NCI-H2227 (cell line): ENCODE measurements around the gene APPL1.
"Not testable (repeated sequence)": the region's sequence is repeated elsewhere in the genome, so short reads cannot be mapped to it uniquely, and the experiment has no call there.

ENCODE experiments used
- DNase-seq: peaks from one replicate; lab custom pipeline; 2025; ENCODE audit not compliant: unreplicated experiment; lab: John Stamatoyannopoulos, UW

APPL1 gene

DNA sequence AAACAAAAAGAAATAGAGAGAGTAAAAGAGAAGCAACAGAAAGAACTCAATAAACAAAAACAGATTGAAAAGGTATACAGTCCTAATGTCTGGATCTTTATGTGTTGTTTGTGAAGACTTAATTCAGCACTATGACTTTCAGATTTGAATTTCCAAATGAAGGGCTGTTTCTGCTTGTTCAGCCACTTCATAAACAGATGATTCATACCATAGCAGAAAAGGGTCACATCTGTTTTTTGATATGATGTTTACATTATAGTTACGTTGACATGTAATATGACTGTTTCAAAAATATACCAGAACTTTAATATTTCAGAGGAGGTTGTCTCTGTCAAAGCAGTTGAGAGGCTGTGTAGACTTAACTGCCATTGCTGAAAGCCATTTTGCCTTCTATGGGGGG is 40.9 kb downstream of the APPL1 start:
- DNase-seq = no peak

DNA sequence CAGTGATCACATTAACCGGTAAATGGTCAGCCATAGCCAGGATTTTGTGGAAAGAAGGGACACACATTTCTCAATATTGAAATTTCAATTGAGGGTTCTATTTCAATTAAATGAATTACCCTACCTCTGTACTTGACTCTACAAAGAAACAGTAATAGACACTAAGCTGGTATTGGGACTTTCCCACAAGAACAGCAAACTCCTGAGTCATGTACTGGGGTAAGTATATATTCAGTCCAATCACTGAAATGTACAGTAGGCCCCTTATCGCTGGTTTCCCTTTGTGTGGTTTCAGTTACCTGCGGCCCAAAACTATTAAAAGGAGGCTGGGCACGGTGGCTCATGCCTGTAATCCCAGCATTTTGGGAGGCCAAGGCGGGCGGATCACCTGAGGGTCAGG is 47.3 kb downstream of the APPL1 start:
- DNase-seq = no peak

DNA sequence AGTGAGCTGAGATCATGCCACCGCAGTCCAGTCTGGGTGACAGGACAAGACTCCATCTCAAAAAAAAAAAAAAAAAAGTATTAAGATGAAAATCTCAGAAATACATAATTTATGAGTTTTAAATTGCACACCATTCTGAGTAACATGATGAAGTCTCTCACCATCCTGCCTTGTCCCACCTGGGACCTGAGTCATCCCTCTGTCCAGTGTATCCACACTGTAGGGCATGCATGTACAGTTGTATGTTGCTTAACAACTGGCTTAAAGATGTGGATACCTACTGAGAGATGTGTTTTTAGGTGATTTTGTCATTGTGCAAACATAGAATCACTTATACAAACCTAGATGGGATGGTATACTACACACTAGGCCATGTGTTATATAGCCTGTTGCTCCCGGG is 47.9 kb downstream of the APPL1 start:
- no peak for DNase-seq

DNA sequence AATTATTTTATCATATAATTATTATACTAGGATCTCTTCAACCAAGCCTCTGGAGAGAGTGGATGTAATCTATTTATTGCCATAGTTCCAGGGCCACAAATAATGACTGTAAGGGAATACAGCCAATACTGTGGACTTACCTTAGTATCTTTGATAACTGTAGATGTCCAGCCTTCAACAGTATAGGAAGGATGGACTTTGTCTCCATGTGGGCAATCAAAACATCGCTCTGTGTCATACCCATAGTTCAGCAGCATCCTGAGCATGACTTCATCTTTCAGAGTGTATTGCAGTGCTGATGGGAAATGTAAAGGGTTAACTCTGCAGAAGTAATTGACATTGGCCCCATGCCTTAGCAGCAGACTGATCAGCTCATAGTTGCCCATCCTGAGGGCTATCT is 50.7 kb downstream of the APPL1 start:
- DNase-seq = no peak

DNA sequence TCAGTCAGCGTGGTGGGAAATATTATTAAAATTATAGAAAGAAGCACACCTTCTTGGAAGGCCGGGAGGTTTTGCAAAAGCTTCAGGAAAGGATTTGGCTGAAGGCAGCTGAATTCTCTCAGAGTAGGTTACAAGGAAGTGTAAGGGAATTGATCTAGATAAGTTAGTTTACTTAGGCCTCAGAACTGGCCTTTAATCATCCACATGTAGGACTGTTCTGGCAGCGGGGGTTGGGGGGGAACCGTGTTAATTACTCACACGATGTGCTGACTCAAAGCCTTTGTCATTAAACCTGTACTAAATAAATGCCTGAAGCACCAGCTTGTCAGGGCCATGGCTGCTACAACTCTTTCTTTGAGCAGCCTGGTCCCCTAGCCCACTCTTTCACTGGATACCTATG is 52.2 kb downstream of the APPL1 start:
- no peak for DNase-seq

DNA sequence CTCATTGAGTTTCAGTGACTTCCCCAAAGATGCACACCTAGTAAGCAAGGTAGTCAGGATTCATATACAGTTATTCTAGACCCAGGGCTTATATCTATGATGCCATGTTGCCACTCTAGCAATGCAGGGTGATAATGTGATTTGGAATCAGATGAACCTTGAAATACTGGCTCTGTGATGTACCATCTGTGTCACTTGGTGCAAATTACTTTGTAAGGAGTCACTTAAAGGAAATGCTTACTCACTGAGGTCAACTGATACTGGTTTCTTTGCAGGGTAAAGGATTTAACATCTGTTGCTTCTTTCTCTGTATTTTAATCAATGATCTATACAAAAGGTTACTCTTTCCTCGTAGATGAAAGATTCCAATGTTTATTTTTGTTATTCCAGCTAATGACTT is 54.2 kb downstream of the APPL1 start:
- no peak for DNase-seq

DNA sequence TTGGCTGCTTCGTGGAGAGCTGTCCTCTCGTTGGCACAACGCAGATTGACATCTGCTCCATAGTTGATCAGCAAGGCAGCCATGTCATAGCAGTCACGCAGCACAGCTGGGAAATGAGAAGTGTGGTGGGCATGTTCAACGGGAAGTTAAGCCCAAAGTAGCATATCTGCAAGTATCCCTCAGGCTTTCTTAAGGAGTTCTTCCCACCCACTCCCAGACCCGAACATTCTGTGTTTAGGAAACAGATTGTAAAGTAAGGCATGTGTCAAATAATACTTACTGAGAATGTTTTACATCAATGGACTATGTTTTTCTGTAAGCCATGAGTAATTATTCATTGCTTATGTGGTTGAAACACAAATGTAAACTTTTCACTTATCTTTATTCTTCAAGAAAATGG is 55.8 kb downstream of the APPL1 start:
- no peak for DNase-seq

DNA sequence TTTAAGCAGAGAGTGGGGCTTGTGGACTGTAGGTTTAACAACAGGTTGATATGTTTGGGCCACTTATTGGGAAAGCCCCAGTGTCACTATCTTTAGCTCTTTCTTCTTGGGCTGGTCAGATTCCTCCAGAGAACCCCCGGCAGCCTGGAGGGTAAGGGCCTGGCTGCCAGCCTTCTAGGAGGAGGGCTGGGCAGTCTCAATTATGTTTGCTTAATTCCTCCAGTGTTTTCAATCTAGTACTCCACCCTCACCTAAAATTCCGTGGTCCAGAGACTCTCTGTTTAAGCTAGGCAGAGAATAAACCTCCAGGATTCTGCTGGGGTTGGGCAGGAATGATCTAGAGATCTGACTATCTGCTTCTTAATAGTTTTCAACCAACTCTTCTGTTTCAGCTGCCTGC is 59.7 kb downstream of the APPL1 start:
- DNase-seq = no peak

DNA sequence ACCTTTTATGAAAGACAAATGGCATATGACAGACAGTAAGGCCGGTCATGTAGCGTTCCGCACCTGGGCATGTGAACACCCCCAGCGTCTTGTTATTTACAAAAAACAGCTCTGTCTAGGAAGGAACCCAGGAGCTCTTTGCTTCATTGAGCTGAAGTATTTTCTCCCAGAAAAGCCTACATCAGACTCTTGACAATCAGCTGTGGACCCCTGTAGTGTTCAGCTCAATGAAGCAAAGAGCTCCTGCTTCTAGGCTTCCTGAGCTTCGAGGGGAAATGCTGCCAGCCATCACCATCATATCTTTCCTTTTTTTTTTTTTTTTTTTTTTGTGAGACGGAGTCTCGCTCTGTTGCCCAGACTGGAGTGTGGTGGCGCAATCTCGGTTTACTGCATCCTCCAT is 60.9 kb downstream of the APPL1 start:
- DNase-seq = no peak

DNA sequence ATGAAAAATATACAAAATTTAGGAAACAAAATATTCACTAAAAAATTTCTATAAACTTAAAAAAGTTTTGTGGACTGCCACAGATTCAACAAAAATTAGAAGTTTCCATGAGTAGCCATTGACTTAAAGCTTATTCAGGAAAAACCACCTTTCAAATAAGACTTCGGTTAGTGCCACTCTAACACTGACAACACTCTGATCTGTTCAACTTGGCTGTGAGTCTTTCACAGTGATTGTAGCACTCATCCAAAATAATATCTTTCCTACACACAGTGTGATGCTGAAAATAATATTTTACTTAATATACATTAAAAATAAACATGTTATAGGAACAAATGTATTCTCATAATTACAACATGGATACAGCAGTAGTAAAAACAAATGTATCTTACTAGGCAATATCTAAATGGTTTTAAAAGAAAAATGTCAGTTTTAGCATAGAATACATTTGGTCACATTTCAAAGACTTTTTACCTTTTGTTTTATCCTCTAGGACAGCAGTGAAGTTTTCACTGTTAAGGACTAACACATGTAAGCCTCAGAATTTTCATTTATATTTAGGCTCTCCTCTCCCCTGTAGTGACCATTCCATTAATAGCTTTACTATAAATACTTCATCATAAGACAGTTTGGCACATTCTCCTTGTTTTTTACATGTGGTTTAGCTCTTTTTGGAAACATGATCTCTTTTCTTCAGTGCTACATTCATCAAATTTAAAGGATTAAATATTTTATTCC is 64.8 kb downstream of the APPL1 start, which contains the start of gene ASB14:
TSS of gene ASB14 (minus strand) at position 527 of the 738 bp plus-strand sequence. CDS start 652 bp downstream, outside the sequence.
- DNase-seq = no peak

DNA sequence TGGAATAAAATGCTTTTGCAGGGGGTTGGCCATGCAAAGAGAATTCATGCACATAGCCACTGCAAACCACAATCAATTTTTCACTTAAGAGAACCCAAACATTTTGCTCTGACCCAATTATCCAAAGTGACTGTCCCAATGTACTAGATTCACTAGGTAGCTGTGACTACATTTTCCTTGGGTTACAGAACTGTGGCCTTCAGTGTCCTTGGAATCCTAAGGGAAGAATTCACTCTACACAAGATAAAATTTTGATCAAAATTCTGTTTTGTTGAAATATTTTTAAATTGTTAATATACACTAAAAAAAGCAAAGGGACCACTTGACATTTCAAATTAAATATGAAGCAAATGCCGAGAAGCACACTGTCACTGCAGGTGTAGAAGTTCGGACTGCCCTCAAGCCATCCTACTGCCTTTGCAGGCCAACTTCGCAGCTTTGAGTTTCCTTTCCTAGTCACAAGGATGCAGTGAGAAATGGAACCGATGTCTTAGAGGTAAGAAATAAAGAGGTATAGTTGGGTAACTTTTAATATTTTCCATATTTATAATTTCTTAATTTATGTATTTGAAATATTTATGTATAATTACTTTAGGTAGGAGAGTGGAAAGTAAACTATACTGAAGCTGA is 65.5 kb downstream of the APPL1 start:
- no peak for DNase-seq

DNA sequence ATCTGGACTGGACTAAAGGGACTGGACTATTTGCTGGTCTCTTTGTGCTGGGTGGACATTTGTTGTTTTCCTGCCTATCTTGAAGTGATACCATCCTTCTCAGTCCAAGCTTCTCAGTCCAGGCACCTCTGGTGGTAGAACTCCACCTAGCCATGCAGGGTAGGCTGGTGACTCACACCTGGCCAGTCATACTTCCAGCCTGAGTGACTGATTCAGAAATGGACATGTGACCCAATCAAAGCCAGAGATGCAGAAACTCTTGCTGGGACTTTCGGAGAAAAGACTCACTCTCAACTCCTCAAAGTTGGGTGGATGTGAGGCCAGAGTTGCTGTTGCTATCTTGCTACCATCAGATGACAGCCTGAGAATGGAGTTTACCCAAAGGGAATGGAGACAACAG is 70.5 kb downstream of the APPL1 start:
- no peak for DNase-seq

DNA sequence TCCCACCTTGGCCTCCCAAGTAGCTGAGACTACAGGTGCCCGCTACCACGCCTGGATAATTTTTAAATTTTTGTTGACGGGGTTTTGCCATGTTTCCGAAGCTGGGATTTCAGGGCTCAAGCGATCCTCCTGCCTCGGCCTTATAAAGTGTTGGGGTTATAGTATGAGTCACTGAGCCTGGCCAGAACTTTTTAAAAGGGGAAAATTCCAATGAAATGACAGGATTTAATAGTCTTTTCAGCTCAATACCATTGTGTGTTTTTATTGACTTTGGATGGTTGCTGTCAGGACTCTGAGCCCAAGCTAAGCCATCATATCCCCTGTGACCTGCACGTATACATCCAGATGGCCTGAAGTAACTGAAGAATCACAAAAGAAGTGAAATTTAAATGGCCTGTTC is 76.0 kb downstream of the APPL1 start:
- DNase-seq = not testable (repeated sequence)

DNA sequence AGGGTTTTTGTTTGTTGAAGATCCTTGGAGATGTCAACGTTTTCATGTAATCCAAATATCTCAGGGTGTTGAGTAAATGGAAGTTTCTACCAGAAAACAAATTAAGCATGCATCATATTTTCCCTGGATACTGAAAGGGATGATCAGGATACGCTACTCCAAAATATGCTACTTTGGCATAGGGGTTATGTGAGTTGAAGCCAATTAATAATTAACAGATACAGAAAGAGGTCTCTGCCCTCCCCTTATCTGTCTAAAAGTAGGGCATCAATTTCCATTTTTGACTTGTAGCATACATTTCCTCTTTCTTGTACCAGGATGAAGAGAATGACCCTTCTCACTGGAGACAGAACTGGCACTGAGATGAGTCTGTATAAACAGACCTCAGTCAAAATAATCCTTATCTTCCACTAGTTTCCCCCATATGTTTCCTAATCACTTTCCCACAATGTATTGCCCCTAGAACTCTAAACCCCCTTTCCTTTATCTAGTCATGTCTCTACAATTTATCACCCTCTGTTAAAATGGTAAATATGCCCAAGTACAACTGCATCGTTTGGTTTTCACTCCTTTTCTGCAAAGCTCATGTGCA is 82.3 kb downstream of the APPL1 start:
- DNase-seq = no peak

DNA sequence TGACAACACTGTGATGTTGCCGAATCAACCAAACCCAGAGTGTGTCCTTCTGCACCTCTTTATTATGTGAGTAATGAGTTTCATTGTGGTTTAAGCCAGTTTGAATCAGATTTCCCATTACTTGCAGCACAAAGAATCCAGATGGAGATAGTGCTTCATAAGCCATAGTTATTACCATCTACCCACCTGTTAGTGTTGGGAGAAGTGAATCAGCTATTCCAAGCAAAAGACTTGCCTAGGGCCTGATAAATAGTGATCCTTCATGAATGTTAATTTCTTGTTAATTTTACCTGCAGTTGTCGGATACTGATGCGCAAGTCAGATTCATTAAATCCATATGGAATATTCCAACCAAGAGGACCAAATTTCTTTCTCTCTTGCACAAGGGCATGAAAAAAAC is 86.7 kb downstream of the APPL1 start:
- DNase-seq = no peak
